GM12878 (cell line): ENCODE measurements around the gene OTUD4. TPM values are rescaled to one million over a fixed set of nuclear protein-coding genes. Genes with fewer than 3 reads are reported as not detected.

Experiments used
- BCLAF1 ChIP-seq: fragments of 450-650 bp; IDR thresholded peaks from 2 replicates; pipeline ENCODE4 v1.6.1; 2017; ENCODE audit warnings: antibody characterized with exemption, mild to moderate bottlenecking, moderate library complexity
- BRCA1 ChIP-seq: IDR thresholded peaks from 2 replicates; pipeline ENCODE4 v1.6.1; 2011; ENCODE audit warnings: low read depth, low read length, improper control_type of control experiment
- CHD2 ChIP-seq: IDR thresholded peaks from 2 replicates; pipeline ENCODE4 v1.6.1; 2011; ENCODE audit warnings: low read depth, low read length, improper control_type of control experiment, borderline replicate concordance
- CREM ChIP-seq: IDR thresholded peaks from 2 replicates; pipeline ENCODE4 v1.6.1; 2014; ENCODE audit warnings: antibody characterized with exemption, low read depth
- CTCF ChIP-seq, 3 experiments: IDR thresholded peaks in 2 of 3; conservative IDR thresholded peaks in 1 of 3; 2 replicates each; pipeline ENCODE4 v1.5.1; 2011; ENCODE audit warnings: low read depth in 3 of 3, low read length in 3 of 3, mild to moderate bottlenecking in 3 of 3, control low read depth in 2 of 3, moderate library complexity in 2 of 3, inconsistent platforms in 1 of 3, mixed read lengths in 1 of 3; ENCODE audit not compliant: control insufficient read depth in 2 of 3, insufficient read depth in 1 of 3; ENCODE audit errors: extremely low read depth in 1 of 3
- EP300 ChIP-seq, 2 experiments: fragments of 150-350 bp in 1 of 2; IDR thresholded peaks; 2 replicates each; pipeline ENCODE4 v1.6.1; 2011 to 2012; ENCODE audit warnings: low read depth in 2 of 2, low read length in 2 of 2, borderline replicate concordance in 1 of 2, improper control_type of control experiment in 1 of 2, inconsistent platforms in 1 of 2; ENCODE audit not compliant: control insufficient read depth in 1 of 2
- FOS ChIP-seq: IDR thresholded peaks from 3 replicates; pipeline ENCODE4 v1.6.1; 2011; ENCODE audit warnings: borderline replicate concordance; ENCODE audit not compliant: insufficient read length; ENCODE audit errors: extremely low read depth
- GATAD2B ChIP-seq: fragments of 450-650 bp; conservative IDR thresholded peaks from 2 replicates; pipeline ENCODE4 v1.6.1; 2017; ENCODE audit warnings: low read depth, mild to moderate bottlenecking, moderate library complexity
- HDAC6 ChIP-seq: fragments of 200-600 bp; sonication (generic); IDR thresholded peaks from one replicate; pipeline ENCODE4 v1.8.0; 2017; ENCODE audit warnings: antibody characterized with exemption; ENCODE audit not compliant: unreplicated experiment
- IKZF2 ChIP-seq, 2 experiments: fragments of 450-650 bp; IDR thresholded peaks; 2 replicates each; pipeline ENCODE4 v1.6.1; 2017; ENCODE audit warnings: mild to moderate bottlenecking in 2 of 2, moderate library complexity in 2 of 2
- JUNB ChIP-seq: IDR thresholded peaks from 2 replicates; pipeline ENCODE4 v1.6.1; 2016; ENCODE audit warnings: antibody characterized with exemption, mild to moderate bottlenecking
- MEF2B ChIP-seq: fragments of 450-650 bp; IDR thresholded peaks from 2 replicates; pipeline ENCODE4 v1.6.1; 2018; ENCODE audit warnings: mild to moderate bottlenecking, moderate library complexity; ENCODE audit not compliant: partially characterized antibody, poor library complexity, severe bottlenecking
- MYB ChIP-seq: fragments of 150-350 bp; IDR thresholded peaks from 2 replicates; pipeline ENCODE4 v1.6.1; 2014; ENCODE audit warnings: mild to moderate bottlenecking, low read depth, low read length, borderline replicate concordance
- NBN ChIP-seq: fragments of 450-650 bp; IDR thresholded peaks from 2 replicates; pipeline ENCODE4 v1.6.1; 2016
- NRF1 ChIP-seq: conservative IDR thresholded peaks from 2 replicates; pipeline ENCODE4 v1.6.1; 2011; ENCODE audit warnings: mild to moderate bottlenecking, low read depth, low read length, improper control_type of control experiment
- POLR2AphosphoS2 ChIP-seq: IDR thresholded peaks from 2 replicates; pipeline ENCODE4 v1.6.1; 2011; ENCODE audit warnings: low read depth, mild to moderate bottlenecking, low read length, improper control_type of control experiment, moderate library complexity
- RAD21 ChIP-seq: IDR thresholded peaks from 2 replicates; pipeline ENCODE4 v1.6.1; 2011; ENCODE audit warnings: mild to moderate bottlenecking, low read depth, low read length, moderate library complexity; ENCODE audit not compliant: insufficient read depth
- SP1 ChIP-seq: IDR thresholded peaks from one replicate; pipeline ENCODE4 v1.6.1; 2011; ENCODE audit warnings: low read depth, low read length
- SPI1 ChIP-seq: IDR thresholded peaks from 2 replicates; pipeline ENCODE4 v1.6.1; 2011; ENCODE audit warnings: low read depth, mild to moderate bottlenecking, low read length, moderate library complexity, borderline replicate concordance; ENCODE audit not compliant: insufficient read depth
- SREBF2 ChIP-seq: IDR thresholded peaks from 2 replicates; pipeline ENCODE4 v1.6.1; 2012; ENCODE audit warnings: mild to moderate bottlenecking, low read length
- SRF ChIP-seq, 2 experiments: IDR thresholded peaks; 2 replicates each; pipeline ENCODE4 v1.6.1; 2011; ENCODE audit warnings: low read depth in 2 of 2, low read length in 2 of 2, mild to moderate bottlenecking in 1 of 2, moderate library complexity in 1 of 2
- SUPT20H ChIP-seq: IDR thresholded peaks from 2 replicates; pipeline ENCODE4 v1.6.1; 2011; ENCODE audit warnings: low read depth, mild to moderate bottlenecking, low read length, moderate library complexity, borderline replicate concordance; ENCODE audit not compliant: control insufficient read depth
- SUZ12 ChIP-seq: fragments of 200-600 bp; sonication (generic); IDR thresholded peaks from one replicate; pipeline ENCODE4 v1.6.1; 2018; ENCODE audit warnings: antibody characterized with exemption, mild to moderate bottlenecking; ENCODE audit not compliant: unreplicated experiment
- ZNF217 ChIP-seq: fragments of 450-650 bp; IDR thresholded peaks from 2 replicates; pipeline ENCODE4 v1.6.1; 2017; ENCODE audit warnings: antibody characterized with exemption, mild to moderate bottlenecking
- ZNF24 ChIP-seq: fragments of 450-650 bp; IDR thresholded peaks from 2 replicates; pipeline ENCODE4 v1.6.1; 2017; ENCODE audit warnings: antibody characterized with exemption, mild to moderate bottlenecking
- ZNF622 ChIP-seq: fragments of 450-650 bp; IDR thresholded peaks from 2 replicates; pipeline ENCODE4 v1.6.1; 2017; ENCODE audit warnings: mild to moderate bottlenecking, inconsistent platforms
- ZZZ3 ChIP-seq: IDR thresholded peaks from 2 replicates; pipeline ENCODE4 v1.6.1; 2011; ENCODE audit warnings: low read depth; ENCODE audit not compliant: control insufficient read depth, insufficient read length
- polyA plus RNA-seq, 11 experiments: library from polyadenylated mRNA; depleted of rRNA in 4 of 11; unstranded in 6 of 11; stranded (reverse) in 5 of 11; fragments of >200 nt; fragmentation: Nextera tagmentation in 4 of 11; fragmentation: Illumina TruSeq in 1 of 11; extraction: Ambion mirVana in 4 of 11; extraction: Trizol in 1 of 11; gene quantifications; 1 replicate in 1 of 11; 2 replicates in 10 of 11; pipeline versions ENCODE4 v1.2.1 to v1.2.3, GENCODE V29; 2011 to 2016; ENCODE audit warnings: inconsistent platforms in 2 of 11, missing spikeins in 2 of 11, low read depth in 1 of 11
- total RNA-seq, 4 experiments: library from RNA; depleted of rRNA in 3 of 4; stranded (reverse); fragments of >200 nt in 3 of 4; fragmentation: Illumina TruSeq in 1 of 4; extraction: Trizol in 1 of 4; gene quantifications; 2 replicates each; pipeline versions ENCODE4 v1.2.1 to v1.2.3, GENCODE V29; 2013 to 2021

OTUD4 gene
- total and polyA plus RNA-seq, 10 of the 15 experiments (the other 5 are each of a cell fraction or from before 2014, with no cell fraction given): 2.2 to 26.3 (median 14.2) TPM

- peak; percentile 20 to 44 (median 23); a peak in 4 of 6 replicates for TF ChIP-seq CTCF (IDR thresholded peaks at IDR 0.05 in 2 of 3, conservative IDR thresholded peaks at IDR 0.05 in 1 of 3; ENCODE audit: control insufficient read depth in 2 of 3, extremely low read depth in 1 of 3, insufficient read depth in 1 of 3, low read depth in 3 of 3, low read length in 3 of 3)
- no peak for TF ChIP-seq SP1
- TF ChIP-seq SREBF2: no peak
- TF ChIP-seq ZNF622: no peak
- peak; percentile 33 to 50; a peak in 1 of 4 replicates for TF ChIP-seq EP300 (IDR thresholded peaks at IDR 0.05; ENCODE audit: borderline replicate concordance in 1 of 2, control insufficient read depth in 1 of 2, low read depth in 2 of 2, low read length in 2 of 2)
- no peak for TF ChIP-seq SPI1
- peak; percentile 46; the same call in 1 of the 2 replicates for TF ChIP-seq CREM
- no peak for TF ChIP-seq BRCA1
- peak; percentile 58 for TF ChIP-seq MEF2B
- no peak for TF ChIP-seq FOS
- peak; percentile 83 to 86 for TF ChIP-seq IKZF2 (IDR thresholded peaks at IDR 0.05)
- peak; percentile 61; the same call in 1 of the 2 replicates for TF ChIP-seq BCLAF1
- peak; percentile 53; the same call in 1 of the 2 replicates for TF ChIP-seq CHD2
- TF ChIP-seq NRF1: no peak
- TF ChIP-seq ZZZ3: no peak
- no peak for TF ChIP-seq POLR2AphosphoS2
- no peak for TF ChIP-seq SUPT20H
- 0 out of 4 replicates have a peak, but pooled peaks of 1 of the 2 experiments have one; percentile 21 for TF ChIP-seq SRF (IDR thresholded peaks at IDR 0.05; ENCODE audit: low read depth in 2 of 2, low read length in 2 of 2)
- TF ChIP-seq RAD21: peak; percentile 51; the same call in 1 of the 2 replicates
- peak; percentile 7 for TF ChIP-seq HDAC6
- TF ChIP-seq JUNB: no peak
- peak; percentile 88 for TF ChIP-seq GATAD2B
- TF ChIP-seq SUZ12: no peak
- no peak for TF ChIP-seq MYB
- TF ChIP-seq ZNF24: no peak
- no peak for TF ChIP-seq ZNF217
- peak; percentile 50; the same call in 1 of the 2 replicates for TF ChIP-seq NBN
Observed at GRCh38 chr4:145180298-145181090, at the start of gene OTUD4 (continued).
